Body of pancreas (tissue), 4 donors: ENCODE data around the gene EXT2. TPM values are rescaled to one million over a fixed set of nuclear protein-coding genes. Genes with fewer than 3 reads are reported as not detected.

Experiments used
- ATAC-seq: fragments of 150-250 bp; one replicate; pipeline ENCODE4 v1.9.1; 2016
- DNase-seq, 4 donors: peaks; one replicate each; pipeline ENCODE4 v3.0.0-alpha.2; 2019
- H3K27ac ChIP-seq, 4 donors: fragments of 200-600 bp; sonication (generic); 1 replicate in 3 of 4; 2 replicates in 1 of 4; pipeline versions ENCODE4 v1.5.1 to v1.6.1; 2016 to 2019; ENCODE audit warnings: mild to moderate bottlenecking in 1 of 4, mixed read lengths in 1 of 4, moderate library complexity in 1 of 4
- H3K27me3 ChIP-seq, 2 donors: fragments of 200-600 bp; sonication (generic); one replicate each; pipeline ENCODE4 v1.6.0; 2016; ENCODE audit warnings: mild to moderate bottlenecking in 1 of 2
- H3K36me3 ChIP-seq, 2 donors: fragments of 200-600 bp; sonication (generic); replicated peaks in 1 of 2; 2 replicates each; pipeline ENCODE4 v1.5.1; 2016; ENCODE audit warnings: low read depth in 2 of 2; ENCODE audit not compliant: insufficient read depth in 1 of 2
- H3K4me1 ChIP-seq: fragments of 200-600 bp; sonication (generic); one replicate; pipeline ENCODE4 v1.6.0; 2016
- H3K4me3 ChIP-seq, 2 donors: fragments of 200-600 bp; sonication (generic); 1 replicate in 1 of 2; 2 replicates in 1 of 2; pipeline ENCODE4 v1.5.1; 2016 to 2019
- H3K9me3 ChIP-seq, 3 donors: fragments of 200-600 bp; sonication (generic); 1 replicate in 2 of 3; 2 replicates in 1 of 3; pipeline ENCODE4 v1.5.1; 2016
- POLR2A ChIP-seq, 3 donors: fragments of 450-650 bp; IDR thresholded peaks; one replicate each; pipeline ENCODE4 v1.6.1; 2016; ENCODE audit warnings: antibody characterized with exemption in 3 of 3, mild to moderate bottlenecking in 2 of 3
- WGBS, 2 donors: methylation state at CpG; one replicate each; pipeline ENCODE4 v1.1.5; 2017; 5-methylcytosine and 5-hydroxymethylcytosine counted together
- intact Hi-C: fragments of 100-400 bp; cut with DNase I; formaldehyde crosslinking; loops from one replicate; pipeline ENCODE4 v1.15.1; 2023
- total RNA-seq, 2 donors: library from RNA; depleted of rRNA; stranded (reverse); fragments of >200 nt; gene quantifications; one replicate each; pipeline ENCODE4 v1.1.0, GENCODE V29; 2016
- TF ChIP-seq, protein P1 (sequence below), 7 experiments: fragments of 450-650 bp in 4 of 7; fragments of 200-600 bp in 3 of 7; sonication (generic) in 3 of 7; IDR thresholded peaks; one replicate each; pipeline ENCODE4 v1.5.1; 2016 to 2019; ENCODE audit warnings: antibody characterized with exemption in 7 of 7

The EXT2 gene
- total RNA-seq, 2 donors from 2014 or later, result 21.4 to 34.2 TPM

DNA sequence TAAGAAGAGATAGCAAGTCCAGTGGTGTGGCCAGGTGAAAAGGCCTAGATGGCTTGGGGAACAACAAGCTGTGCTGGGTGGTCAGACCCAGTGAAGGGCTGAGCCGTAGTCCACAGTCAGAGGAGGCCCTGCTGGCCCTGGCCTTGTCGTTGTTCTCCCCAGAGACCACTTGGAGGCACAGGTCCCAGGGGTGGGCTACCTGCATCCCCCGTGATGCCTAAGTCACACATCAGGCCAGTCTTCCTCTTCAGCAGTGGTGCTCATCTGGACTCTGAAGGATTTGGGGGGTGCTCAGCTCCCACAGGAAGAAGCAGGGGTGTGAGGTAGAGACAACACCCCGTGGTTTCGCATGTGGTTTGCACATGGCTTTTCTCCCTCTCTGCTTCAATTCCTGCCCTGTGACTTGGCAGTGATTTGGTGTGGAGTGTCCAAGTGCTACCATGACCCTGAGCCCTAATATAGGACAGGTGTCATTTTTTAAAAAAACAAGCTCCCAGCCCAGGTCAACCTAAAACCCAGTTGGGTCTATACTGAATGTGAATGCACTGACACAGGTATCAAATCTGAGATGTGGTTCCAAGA lies 163.5 kb downstream of the EXT2 start:
- TF ChIP-seq, protein P1, sequence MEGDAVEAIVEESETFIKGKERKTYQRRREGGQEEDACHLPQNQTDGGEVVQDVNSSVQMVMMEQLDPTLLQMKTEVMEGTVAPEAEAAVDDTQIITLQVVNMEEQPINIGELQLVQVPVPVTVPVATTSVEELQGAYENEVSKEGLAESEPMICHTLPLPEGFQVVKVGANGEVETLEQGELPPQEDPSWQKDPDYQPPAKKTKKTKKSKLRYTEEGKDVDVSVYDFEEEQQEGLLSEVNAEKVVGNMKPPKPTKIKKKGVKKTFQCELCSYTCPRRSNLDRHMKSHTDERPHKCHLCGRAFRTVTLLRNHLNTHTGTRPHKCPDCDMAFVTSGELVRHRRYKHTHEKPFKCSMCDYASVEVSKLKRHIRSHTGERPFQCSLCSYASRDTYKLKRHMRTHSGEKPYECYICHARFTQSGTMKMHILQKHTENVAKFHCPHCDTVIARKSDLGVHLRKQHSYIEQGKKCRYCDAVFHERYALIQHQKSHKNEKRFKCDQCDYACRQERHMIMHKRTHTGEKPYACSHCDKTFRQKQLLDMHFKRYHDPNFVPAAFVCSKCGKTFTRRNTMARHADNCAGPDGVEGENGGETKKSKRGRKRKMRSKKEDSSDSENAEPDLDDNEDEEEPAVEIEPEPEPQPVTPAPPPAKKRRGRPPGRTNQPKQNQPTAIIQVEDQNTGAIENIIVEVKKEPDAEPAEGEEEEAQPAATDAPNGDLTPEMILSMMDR (IDR thresholded peaks at IDR 0.05), result no peak
- no peak for TF ChIP-seq POLR2A (IDR thresholded peaks at IDR 0.05)
- intact Hi-C loops, result no loop called here
- Histone ChIP-seq H3K9me3 (no peaks in the 10 kb centered on the region), H3K4me1 (no peaks in the 10 kb centered on the region), H3K27me3 (no peaks in the 10 kb centered on the region), H3K27ac (no peak overlapping the region), H3K4me3 (no peak overlapping the region), H3K36me3 (no peaks in the 10 kb centered on the region)
- DNase-seq (no peak), ATAC-seq (no peak)
- WGBS, 2 donors, result 82 to 92% methylated on average over 2 to 5 of the region's 5 CpGs

DNA sequence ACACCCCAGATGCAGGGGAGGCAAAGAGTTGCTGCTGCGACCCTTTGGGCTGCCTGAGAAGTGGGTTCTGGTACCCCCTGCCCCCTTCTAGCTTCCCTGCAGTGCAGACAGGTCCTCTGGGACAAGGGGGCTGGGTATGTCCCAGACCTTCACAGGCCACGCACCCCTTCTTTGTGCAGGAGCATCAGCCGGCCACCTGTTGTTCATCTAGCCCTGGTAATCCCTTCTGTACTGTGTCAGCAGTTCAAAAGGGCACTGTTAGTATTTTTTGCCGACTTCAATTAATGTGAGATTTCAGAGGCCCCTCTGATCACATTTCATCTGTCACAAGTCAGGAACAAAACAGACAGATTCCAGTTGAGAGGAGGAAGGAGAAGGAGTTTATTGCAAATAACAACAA lies 164.6 kb downstream of the EXT2 start:
- 49 to 84% methylated on average over 2 to 3 of the region's 4 CpGs for WGBS, 2 donors
- Histone ChIP-seq H3K36me3 (no peaks in the 10 kb centered on the region), H3K4me3 (no peak overlapping the region), H3K4me1 (no peaks in the 10 kb centered on the region), H3K27ac (no peak overlapping the region), H3K9me3 (no peaks in the 10 kb centered on the region), H3K27me3 (no peaks in the 10 kb centered on the region)
- DNase-seq (no peak), ATAC-seq (no peak)
- no peak for TF ChIP-seq POLR2A (IDR thresholded peaks at IDR 0.05)
- TF ChIP-seq, protein P1 (IDR thresholded peaks at IDR 0.05), result no peak
- intact Hi-C loops, result no loop called here

DNA sequence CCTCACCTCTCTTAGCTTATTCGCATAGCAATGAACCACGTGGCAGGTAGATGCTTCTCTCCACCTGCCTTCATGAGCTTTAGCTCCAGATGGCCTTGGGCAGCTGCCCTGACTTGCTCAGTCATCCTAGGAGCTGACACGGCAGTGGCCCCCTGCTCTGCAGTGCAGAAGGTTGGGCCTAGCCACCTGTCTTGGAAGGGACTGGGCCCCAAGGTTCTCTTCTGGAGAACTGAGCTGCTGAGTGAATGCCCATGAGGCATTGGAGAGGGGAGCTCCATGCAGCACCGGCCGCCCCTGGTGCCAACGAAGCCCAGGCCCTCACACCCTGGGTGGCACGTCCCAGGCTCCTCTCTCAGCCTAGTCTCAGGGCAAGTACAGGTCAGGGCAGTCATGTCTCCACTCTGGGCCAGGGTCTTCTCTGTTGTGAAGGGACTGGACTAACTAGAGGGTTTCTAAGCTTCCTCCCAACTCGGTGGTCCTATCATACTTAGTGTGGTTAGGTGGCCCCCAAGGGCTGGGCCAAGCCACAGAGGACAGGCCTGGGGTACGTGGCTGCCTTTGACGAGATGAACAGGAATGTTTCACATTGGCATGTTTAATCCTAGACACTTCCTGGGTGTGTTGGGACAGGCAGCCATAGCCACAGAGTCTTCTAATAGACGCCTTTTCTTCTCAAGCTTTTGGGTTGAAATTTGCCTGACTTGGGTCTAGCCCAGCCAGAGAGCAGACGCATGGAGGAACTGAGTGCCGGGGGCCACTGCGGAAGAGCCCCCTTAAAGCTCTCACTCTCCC lies 166.5 kb downstream of the EXT2 start:
- no peaks in the 10 kb centered on the region for H3K36me3 ChIP-seq
- 73% methylated on average over 7 to 14 of the region's 14 CpGs for WGBS, 2 donors
- no peak for DNase-seq
- no peaks in the 10 kb centered on the region for H3K9me3 ChIP-seq
- H3K27me3 ChIP-seq, result no peaks in the 10 kb centered on the region
- H3K27ac ChIP-seq, result no peak overlapping the region
- no peaks in the 10 kb centered on the region for H3K4me1 ChIP-seq
- TF ChIP-seq POLR2A (IDR thresholded peaks at IDR 0.05), result no peak
- TF ChIP-seq, protein P1 (IDR thresholded peaks at IDR 0.05), result no peak
- intact Hi-C loops, result no loop called here
- no peak overlapping the region for H3K4me3 ChIP-seq
- no peak for ATAC-seq

DNA sequence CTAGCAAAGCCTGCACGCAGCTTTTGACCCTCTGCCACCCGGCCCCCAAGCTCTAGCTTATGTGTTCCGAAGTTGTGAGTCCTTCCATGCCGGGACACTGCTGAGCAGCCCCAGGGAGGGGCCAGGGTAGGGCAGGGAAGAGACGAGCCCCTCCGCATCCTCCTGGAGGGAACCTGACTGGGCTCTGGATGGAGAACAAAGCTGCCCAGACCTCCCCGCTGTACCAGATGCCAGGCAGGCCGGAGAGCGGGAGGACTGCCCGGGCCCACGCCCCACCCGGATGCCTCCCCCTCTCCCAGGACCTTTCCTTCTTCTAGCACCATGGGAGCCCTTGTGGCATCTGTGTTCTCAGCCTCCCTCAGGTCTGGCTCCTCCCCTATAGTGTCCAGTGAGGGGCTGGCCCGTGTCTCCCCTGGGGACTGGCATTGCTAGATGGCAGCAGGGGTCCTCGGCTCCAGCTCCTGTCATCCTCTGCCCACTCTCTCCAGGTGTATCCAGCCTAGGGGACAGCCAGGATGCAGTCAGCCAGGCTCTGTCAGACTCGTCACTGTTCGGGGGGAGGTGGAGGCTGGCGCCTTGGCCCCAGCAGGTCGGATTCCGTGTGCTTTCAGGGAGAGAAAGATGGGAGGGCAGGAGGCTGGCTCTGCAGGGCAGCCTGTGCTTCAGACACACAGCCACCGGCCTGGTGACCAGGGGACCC lies 168.4 kb downstream of the EXT2 start:
- Histone ChIP-seq H3K4me3 (no peak overlapping the region), H3K27me3 (no peaks in the 10 kb centered on the region), H3K4me1 (no peaks in the 10 kb centered on the region), H3K27ac (no peak overlapping the region), H3K9me3 (no peaks in the 10 kb centered on the region), H3K36me3 (no peaks in the 10 kb centered on the region)
- TF ChIP-seq, protein P1 (IDR thresholded peaks at IDR 0.05), result no peak
- TF ChIP-seq POLR2A (IDR thresholded peaks at IDR 0.05), result no peak
- 69 to 70% methylated on average over 16 to 20 of the region's 20 CpGs for WGBS, 2 donors
- DNase-seq (no peak), ATAC-seq (no peak)
- intact Hi-C loops, result no loop called here
